Neuron (in vitro differentiated cells): ENCODE results near the gene UPF2.

Experiments used
- H2AFZ ChIP-seq: one replicate; pipeline ENCODE4 v1.6.1; 2013; ENCODE audit warnings: low read depth, mild to moderate bottlenecking, inconsistent platforms, low read length, moderate library complexity
- H3K27me3 ChIP-seq: one replicate; pipeline ENCODE4 v1.6.1; 2013; ENCODE audit warnings: low read length; ENCODE audit not compliant: insufficient read depth
- H3K36me3 ChIP-seq: one replicate; pipeline ENCODE4 v1.6.1; 2013; ENCODE audit warnings: low read length; ENCODE audit not compliant: insufficient read depth
- H3K4me1 ChIP-seq: one replicate; pipeline ENCODE4 v1.6.1; 2013; ENCODE audit warnings: low read length; ENCODE audit not compliant: insufficient read depth
- H3K4me3 ChIP-seq: 2 replicates; pipeline ENCODE4 v1.5.1; 2013; ENCODE audit warnings: mild to moderate bottlenecking, low read length, moderate library complexity
- H3K9me3 ChIP-seq: one replicate; pipeline ENCODE4 v1.6.1; 2013; ENCODE audit warnings: low read length

UPF2 gene

DNA sequence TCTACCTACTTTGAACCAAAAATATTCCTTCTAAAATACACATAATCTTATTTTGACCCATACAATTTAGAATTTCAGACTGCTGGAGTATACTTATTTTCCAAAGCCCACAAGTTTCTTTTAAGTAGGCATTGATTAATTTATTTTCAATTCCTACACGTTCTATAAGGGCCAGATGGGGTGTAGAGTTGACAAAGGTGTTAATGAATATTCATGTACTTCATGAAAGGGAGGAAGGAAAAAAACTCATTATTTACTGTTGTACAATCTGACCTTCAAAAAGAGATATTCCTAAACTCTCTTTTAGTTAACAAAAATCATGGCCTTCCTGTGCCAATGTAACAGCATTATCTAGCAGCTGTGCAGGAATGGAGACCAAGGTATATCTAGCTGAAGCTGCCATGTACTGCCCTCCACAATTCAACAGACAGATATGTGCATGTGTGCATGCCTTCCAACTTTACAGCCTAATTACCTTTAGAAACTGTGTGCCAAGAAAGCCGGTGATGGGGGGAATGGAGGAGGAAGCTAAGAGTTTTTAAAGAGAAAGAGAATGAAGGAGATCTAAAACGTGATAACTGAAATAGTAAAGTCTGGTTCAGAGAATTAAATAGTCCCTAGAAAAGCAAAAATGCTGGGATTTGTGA is 108.9 kb downstream of the UPF2 start:
- Histone ChIP-seq H3K4me1 (peaks cover 10% of the 10 kb centered on the region), H2AFZ (no peak overlapping the region), H3K36me3 (peaks cover 38% of the 10 kb centered on the region), H3K9me3 (no peaks in the 10 kb centered on the region), H3K27me3 (no peaks in the 10 kb centered on the region), H3K4me3 (no peak overlapping the region)

DNA sequence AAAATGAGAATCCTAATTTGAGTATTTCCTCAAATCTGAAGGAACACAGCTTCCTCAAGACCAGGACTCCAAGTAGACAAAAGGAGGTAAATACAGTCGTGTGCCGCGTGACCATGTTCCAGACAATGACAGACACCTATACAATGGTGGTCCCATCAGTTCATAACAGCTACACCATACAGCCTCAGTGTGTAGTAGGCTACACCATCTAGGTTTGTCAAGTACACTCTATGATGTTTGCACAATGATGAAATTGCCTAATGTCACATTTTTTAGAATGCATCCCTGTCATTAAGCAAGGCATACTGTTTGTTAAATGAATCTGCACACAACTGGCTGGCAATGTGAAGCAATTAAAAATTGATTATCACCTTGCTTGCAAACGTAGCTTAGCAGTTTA is 111.6 kb downstream of the UPF2 start:
- H3K36me3 ChIP-seq: peaks cover 54% of the 10 kb centered on the region
- no peak overlapping the region for H2AFZ ChIP-seq
- no peak overlapping the region for H3K4me3 ChIP-seq
- no peaks in the 10 kb centered on the region for H3K9me3 ChIP-seq
- H3K27me3 ChIP-seq: no peaks in the 10 kb centered on the region
- peaks cover 10% of the 10 kb centered on the region for H3K4me1 ChIP-seq

DNA sequence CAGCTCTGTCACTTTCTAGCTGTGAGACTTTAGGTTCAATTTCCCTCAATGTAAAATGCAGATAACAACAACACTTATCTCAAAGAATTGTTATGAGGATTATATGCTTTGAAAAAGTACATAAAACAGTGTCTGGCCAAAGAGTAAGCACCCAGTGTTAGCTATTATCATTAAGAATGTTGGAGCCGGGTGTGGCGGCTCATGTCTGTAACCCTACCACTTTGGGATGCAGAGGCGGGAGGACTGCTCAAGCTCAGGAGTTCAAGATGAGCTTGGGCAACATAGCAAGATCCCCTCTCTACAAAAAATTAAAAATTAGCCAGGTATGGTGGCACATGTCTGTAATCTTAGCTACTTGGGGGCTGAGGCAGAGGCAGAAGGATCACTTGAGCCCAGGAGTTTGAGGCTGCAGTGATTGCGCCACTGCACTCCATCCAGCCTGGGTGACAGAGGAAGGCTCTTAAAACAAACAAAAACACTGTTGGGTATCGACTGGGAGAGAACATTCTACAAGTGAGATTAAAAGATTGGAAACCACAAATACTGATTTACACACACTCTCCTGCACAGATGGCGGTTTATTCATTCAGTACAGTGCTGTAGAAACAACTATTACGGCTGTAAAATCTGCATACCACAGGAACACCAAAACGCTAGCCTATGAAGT is 112.2 kb downstream of the UPF2 start:
- Histone ChIP-seq H3K27me3 (no peaks in the 10 kb centered on the region), H3K9me3 (no peaks in the 10 kb centered on the region), H3K4me3 (no peak overlapping the region), H2AFZ (no peak overlapping the region), H3K4me1 (peaks cover 10% of the 10 kb centered on the region), H3K36me3 (peaks cover 54% of the 10 kb centered on the region)

DNA sequence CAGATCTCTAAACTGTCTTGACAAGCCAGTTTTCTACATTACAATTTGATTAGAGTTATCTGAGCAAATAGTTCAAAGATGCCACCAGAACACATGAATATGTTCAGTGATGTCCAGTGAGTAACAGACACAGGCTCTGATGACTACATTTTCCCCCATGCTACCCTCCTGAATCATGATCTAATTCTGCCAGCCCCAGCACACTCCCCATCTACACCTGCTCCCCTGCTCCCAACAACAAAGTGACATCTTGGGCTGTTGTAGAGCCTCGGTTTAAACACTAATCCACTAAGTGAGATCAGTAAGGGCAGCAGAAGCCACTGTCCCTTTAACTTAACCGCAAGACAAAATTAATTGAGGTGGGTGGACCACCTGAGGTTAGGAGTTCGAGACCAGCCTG is 114.9 kb downstream of the UPF2 start:
- Histone ChIP-seq H3K4me1 (no peaks in the 10 kb centered on the region), H3K27me3 (no peaks in the 10 kb centered on the region), H3K36me3 (peaks cover 52% of the 10 kb centered on the region), H3K4me3 (no peak overlapping the region), H2AFZ (no peak overlapping the region), H3K9me3 (no peaks in the 10 kb centered on the region)

DNA sequence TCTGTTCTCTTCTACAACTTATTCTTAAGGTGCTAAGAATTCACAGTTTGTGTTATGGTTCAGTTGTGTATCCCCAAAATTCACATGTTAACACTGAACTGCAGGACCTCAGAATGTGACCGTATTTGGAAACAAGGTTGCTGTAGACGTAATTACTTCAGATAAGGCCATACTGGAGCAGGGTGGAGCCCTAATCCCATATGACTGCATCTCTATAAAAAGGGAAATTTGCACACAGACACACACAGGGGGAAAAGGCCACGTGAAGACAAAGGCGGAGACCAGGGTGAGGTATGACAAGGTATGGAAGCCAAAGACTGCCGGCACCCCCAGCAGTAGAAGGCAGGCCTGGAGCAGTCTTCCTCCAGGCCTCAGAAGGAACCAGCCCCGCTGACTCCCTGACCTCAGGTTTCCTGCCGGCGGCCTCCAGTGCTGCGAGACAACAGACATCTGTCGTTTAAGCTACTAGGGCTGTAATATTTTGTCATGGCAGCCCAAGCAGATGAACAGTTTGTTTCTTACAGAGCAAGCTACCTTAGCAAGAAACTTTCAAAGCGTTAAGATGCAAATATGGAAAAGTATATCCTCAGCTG is 120.7 kb downstream of the UPF2 start:
- Histone ChIP-seq H3K9me3 (no peaks in the 10 kb centered on the region), H3K27me3 (no peaks in the 10 kb centered on the region), H3K4me3 (no peak overlapping the region), H3K36me3 (peaks cover 44% of the 10 kb centered on the region), H2AFZ (no peak overlapping the region), H3K4me1 (no peaks in the 10 kb centered on the region)

DNA sequence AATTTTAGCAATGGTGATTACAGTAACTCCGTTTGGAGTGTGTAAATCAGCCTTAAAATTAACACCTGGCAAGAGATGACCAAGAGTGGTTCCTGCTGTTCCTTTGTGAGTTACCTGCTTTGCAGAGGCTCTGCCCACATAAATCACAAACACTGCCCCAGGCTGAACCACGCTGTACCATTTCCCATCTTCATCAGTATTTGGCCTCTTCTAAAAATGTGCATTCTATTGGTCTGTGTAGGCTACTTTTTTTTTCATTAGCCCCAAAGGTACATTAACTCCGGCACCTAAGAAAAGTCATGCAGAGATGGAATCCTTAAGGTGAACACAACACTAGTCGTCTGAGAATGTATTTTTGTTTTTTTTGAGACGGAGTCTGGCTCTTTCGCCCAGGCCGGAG is 123.3 kb downstream of the UPF2 start:
- H2AFZ ChIP-seq: no peak overlapping the region
- H3K4me3 ChIP-seq: no peak overlapping the region
- H3K4me1 ChIP-seq: no peaks in the 10 kb centered on the region
- no peaks in the 10 kb centered on the region for H3K27me3 ChIP-seq
- peaks cover 27% of the 10 kb centered on the region for H3K36me3 ChIP-seq
- no peaks in the 10 kb centered on the region for H3K9me3 ChIP-seq

DNA sequence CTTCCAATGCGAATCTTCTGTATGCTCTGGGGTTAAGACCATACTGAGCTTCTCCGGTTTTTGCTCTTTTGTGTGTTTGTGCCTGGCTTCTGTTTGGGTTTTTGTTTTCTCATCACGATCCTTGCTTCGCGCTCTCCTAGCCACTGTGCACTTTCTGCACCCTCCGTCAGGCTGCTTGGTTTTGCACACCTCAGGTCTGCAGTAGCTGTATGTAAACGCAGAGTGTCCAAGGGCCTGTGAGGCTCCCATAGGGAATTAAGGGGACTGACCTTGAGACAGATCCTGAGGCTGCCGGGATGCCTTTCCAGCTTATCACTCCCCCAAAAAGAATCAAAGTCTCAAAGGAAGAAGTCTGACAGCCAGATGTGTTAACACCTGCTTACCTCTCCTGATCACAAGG is 124.2 kb downstream of the UPF2 start:
- H3K36me3 ChIP-seq: peaks cover 27% of the 10 kb centered on the region
- H3K27me3 ChIP-seq: no peaks in the 10 kb centered on the region
- no peak overlapping the region for H3K4me3 ChIP-seq
- H3K4me1 ChIP-seq: no peaks in the 10 kb centered on the region
- H2AFZ ChIP-seq: no peak overlapping the region
- H3K9me3 ChIP-seq: no peaks in the 10 kb centered on the region

DNA sequence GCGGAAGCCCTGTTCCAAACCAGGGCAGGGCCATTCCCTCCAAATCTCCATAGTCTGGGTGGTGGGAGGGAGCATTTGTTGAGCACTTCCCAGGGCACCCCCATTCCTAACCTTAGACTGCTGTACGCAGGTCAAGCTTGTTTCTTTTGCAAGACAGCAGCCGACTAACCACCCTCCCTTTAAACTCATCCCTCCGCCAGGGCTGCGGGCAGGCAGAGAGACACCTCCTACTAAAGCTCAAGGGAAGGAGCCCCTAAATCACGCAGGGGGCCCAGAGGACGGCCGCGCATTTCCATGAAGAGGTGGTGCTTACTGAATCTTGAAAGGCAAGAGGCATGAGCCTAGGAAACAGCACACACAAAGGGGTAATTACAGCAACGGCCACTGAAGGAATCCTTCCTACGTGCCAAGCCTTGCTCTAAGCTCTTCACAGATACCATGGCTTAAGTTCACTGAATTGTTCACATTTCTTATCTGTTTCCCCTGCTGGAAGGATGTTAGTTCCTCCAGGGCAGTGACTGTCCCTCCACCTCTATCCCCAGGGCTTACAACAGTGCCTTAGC is 129.4 kb downstream of the UPF2 start:
- H3K4me3 ChIP-seq: no peak overlapping the region
- H3K9me3 ChIP-seq: peaks cover 2% of the 10 kb centered on the region
- H2AFZ ChIP-seq: no peak overlapping the region
- no peaks in the 10 kb centered on the region for H3K27me3 ChIP-seq
- no peaks in the 10 kb centered on the region for H3K36me3 ChIP-seq
- H3K4me1 ChIP-seq: peaks cover 6% of the 10 kb centered on the region

DNA sequence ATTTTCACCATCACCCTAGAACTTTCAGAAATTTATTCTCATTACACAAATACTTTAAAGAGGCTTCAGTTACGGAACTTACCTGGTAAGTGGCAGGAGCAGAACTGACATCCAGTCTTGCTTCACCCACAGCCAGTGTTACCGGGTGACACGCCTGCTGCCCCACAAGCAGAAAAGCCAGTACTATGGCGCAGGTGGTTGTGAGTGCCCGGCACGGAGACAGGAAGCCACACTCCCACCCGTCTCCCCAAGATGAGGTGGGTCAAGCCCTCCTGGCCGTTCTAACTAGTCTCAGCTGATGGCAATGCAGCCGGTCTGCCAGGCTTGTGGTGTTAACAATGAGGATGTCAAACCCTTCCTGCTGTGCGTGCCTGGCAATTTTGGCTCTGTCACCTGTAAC is 132.5 kb downstream of the UPF2 start:
- Histone ChIP-seq H3K4me3 (no peak overlapping the region), H3K9me3 (peaks cover 2% of the 10 kb centered on the region), H2AFZ (no peak overlapping the region), H3K27me3 (no peaks in the 10 kb centered on the region), H3K36me3 (no peaks in the 10 kb centered on the region), H3K4me1 (peaks cover 6% of the 10 kb centered on the region)

DNA sequence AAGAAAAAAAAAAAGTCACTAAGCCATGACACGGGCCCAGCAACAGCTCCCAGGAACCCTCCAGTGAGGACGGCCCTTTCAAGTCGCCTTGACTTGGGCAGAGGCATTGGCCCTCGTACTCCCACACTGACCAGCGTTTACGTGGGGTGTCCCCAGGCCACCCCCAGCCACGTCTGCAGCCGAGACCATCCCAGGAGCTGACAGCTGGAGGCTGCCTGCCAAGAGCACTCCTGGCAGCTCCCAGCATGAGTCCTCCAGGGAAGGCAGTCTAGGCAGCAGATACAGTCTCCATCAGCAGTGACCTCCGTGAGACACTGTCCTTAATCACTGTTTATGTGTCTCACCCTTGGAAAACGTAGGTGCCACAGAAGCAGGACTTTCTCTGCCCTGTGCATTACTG is 133.0 kb downstream of the UPF2 start:
- Histone ChIP-seq H3K4me1 (peaks cover 6% of the 10 kb centered on the region), H3K9me3 (peaks cover 2% of the 10 kb centered on the region), H3K4me3 (no peak overlapping the region), H3K36me3 (no peaks in the 10 kb centered on the region), H3K27me3 (no peaks in the 10 kb centered on the region), H2AFZ (no peak overlapping the region)

DNA sequence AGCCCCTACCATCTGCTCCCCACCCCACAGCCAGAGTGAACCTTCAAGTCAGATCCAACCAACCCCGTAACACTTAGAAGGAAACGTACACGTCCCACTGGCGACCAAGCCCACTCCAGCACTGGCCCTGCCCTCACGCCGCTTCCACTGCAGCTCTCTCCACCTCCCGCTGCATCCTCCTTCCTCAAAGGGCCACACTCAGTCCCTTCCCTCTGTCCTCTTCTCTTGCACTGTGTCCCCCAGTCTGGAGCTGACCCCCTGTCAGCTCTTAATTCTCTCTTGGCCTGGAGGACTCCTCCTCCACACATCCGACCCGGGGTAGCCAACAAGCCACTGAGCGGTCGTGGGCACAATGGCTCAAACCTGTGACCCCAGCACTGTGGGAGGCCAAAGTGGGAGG is 133.6 kb downstream of the UPF2 start:
- no peaks in the 10 kb centered on the region for H3K36me3 ChIP-seq

DNA sequence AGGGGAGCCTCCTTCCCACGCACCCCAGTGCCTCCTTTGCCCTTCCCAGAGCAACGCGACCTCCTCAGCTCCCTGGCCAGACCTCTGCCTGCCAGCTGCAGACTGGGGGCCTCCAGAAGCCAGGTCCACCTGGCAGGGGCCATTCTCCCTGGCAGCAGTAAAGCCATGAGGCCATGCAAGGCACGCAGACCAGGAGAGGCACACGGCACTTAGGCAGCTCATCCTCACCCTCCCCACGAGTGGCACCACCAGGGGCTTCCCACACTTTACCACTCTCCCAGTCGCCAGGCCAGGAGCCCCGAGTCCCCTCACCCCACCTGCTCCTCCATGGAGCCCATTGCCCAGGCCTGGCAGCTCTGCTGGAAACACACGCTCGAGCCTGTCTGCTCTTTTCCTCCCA is 134.1 kb downstream of the UPF2 start:
- Histone ChIP-seq H2AFZ (no peak overlapping the region), H3K36me3 (no peaks in the 10 kb centered on the region), H3K27me3 (no peaks in the 10 kb centered on the region), H3K4me3 (no peak overlapping the region), H3K4me1 (peaks cover 6% of the 10 kb centered on the region), H3K9me3 (peaks cover 2% of the 10 kb centered on the region)

More for the DNA sequence above, 133.6 kb downstream of the UPF2 start:
- Histone ChIP-seq H3K9me3 (peaks cover 2% of the 10 kb centered on the region), H2AFZ (no peak overlapping the region), H3K27me3 (no peaks in the 10 kb centered on the region), H3K4me1 (peaks cover 6% of the 10 kb centered on the region), H3K4me3 (no peak overlapping the region)

DNA sequence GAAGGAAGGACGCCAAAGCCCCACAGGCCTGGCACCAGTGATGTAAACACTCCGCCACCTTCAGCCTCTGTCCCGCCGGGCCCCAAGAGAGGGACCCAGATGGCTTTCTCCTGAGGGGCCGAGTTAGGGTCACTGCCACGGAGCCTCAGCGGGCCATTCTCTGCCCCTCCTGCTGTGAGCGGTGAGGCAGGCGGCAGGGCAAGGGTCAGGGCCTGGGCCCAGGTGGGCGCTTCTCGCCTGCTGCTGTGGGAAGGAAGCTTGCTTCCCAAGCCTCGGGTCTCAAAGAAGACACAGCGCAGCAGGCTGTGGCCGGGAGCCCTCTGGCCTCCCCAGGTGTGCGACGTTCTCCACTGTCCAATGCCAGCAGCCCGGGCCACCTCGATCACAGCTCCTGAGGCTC is 134.7 kb downstream of the UPF2 start:
- Histone ChIP-seq H3K36me3 (no peaks in the 10 kb centered on the region), H3K4me1 (peaks cover under 1% of the 10 kb centered on the region), H3K9me3 (peaks cover 2% of the 10 kb centered on the region), H3K27me3 (no peaks in the 10 kb centered on the region), H2AFZ (no peak overlapping the region), H3K4me3 (no peak overlapping the region)
